Muscle of back (tissue), 11 donors: ENCODE data around the gene CLEC3A. TPM values are rescaled to one million over a fixed set of nuclear protein-coding genes. Genes with fewer than 3 reads are reported as not detected.
"Not testable (repeated sequence)": the region's sequence is repeated elsewhere in the genome, so short reads cannot be mapped to it uniquely, and the experiment has no call there.

ENCODE experiments used
- DNase-seq, 3 donors: peaks; one replicate each; pipeline versions ENCODE4 v3.0.0 to v3.0.0-alpha.2; 2013
- polyA plus RNA-seq, 10 donors: library from polyadenylated mRNA; unstranded; fragments of 120-200 nt; gene quantifications; one replicate each; pipeline ENCODE4 v1.2.1, GENCODE V29; 2013; ENCODE audit not compliant: insufficient read length in 10 of 10

Gene CLEC3A
- polyA plus RNA-seq, 10 donors, result not detected

DNA sequence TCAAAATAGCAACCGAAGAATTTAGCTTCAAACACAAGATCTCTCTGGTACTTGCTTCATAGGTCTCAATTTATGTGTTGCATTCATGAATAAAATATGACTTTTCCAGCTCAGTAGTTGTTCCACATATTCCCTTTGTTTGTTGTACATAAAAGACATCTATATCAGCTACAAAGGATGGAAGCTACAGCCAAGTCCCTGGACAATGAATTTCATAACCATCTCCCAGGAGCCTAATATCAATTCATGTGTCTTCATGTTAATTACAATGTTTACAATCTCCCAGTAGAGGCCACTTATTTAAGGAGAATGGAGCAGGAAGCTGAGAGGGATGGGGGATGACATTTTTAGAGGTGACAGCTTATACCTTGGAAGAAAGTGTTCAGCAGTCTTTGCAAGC, 3.3 kb downstream of the CLEC3A start:
- no peak for DNase-seq

DNA sequence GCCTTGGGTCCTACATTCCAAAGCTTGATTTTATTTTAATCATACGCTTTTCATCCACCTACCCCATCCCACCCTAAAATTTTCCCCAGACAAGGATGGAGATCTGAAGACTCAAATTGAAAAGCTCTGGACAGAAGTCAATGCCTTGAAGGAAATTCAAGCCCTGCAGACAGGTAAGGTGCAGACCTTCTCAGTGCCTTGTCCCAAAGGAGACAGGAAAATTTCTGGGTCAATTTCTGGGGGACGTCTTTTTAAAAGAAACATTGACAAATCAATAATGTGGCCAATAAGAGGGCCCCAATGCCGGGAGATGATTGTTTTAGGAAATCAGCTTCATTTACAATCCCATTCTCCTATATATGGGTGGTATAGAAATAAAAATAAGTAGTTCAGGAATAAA, 5.7 kb downstream of the CLEC3A start:
- DNase-seq, result no peak

DNA sequence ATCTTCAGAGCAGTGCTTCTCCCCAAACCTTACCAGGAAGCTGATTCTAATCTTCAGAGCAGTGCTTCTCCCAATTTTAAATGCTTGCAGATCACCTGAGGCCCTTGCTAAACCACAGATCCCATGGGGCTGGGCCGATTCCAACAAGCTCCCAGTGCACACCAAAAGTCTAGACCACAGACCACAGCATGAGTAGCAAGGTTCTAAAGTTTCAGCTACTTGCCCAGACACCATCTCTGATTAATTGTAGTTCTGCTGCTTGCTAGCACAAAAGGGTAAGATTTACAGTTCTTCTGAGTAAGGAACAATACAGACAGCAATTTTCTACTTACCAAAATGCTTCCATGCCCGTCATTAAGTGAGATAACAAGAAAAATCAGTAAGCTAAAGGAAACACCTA, 12.2 kb downstream of the CLEC3A start:
- DNase-seq, result no peak

DNA sequence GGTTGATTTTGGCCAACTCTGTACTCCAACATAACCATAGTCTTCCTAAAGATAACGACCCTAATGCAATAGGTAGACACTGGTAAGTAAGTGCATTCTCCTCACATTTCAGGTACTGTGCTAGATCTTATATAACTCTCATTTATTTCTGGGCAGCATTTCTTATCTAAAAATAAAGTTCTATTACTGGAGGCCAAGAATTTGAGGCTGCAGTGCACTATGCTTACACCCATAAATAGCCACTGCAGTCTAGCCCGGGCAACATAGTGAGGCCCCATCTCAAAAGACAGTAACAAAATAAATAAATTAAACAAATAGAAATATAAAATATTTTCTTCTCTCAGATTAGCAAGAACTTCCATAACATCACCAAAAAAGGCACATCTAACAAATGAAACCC, 12.7 kb downstream of the CLEC3A start:
- DNase-seq, result no peak

DNA sequence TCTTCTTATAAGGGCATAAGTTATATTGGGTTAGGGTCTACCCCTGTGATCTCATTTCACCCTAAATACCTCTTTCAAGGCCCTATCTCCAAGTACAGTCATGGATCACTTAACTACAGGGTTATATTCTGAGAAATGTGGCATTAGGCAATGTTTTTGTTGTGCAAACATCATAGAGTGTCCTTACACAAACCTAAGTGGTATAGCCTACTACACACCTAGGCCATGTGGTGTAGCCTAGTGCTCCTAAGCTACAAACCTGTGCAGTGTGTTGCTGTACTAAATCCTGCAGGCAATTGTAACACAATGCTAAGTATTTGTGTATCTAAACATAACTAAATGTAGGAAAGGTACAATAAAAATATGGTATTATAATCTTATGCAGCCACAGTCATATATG, 18.0 kb downstream of the CLEC3A start:
- DNase-seq, result no peak

DNA sequence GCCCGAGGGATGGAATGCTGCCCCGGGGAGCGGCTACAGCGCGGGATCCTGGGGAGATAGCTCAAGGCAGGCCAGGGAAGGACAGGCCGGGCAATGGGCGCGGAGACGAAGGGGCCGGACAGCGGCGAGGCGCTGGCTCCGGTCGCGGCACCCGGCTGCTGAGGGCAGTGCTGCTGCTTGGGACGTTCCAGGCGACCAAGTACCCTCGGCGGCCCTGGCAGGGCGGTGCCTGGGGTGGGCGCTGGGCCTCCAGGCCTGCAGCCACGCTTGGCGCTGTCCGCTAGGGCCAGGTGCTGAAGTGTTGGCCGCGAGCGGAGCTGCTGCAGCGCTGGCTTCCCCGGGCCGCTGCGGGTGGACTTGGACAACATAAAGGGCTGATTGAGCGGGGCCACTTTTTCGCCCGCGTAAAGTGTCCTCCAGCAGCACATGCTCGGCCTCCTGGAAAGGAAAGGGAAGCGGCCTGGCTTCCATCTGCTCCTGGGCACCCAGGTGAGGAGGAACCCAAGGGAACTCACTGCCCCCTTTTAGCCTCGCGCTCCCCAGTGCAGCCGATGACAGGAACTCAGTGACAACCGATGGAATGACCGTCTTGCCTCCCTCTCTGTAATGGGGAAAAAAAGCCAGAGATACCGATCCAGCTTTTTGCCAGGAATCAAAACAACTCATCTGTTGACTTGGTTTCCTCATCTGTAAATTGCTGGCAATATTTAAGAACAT, 23.7 kb downstream of the CLEC3A start:
- DNase-seq, result peak; percentile 61 to 92 (median 88)

DNA sequence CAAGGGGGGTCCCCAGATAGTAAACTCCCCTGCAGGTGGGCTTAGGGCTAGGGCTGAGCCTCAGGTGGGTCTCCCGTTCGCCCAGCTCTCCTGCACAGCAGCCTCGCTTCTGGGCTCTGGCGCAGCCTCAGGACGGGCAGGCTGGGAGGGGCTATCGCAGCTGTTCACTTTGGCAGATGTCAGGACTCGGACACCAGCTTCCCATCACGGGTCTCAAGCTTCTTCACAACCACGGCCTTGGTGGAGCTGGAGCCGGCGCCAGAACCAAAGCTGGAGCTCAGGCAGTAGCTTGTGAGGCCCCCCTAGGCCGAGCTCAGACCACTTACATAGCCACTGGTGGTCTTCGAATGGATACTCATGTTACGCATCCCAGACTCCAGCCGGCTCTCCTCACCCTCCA, 26.0 kb downstream of the CLEC3A start:
- DNase-seq, result no peak

DNA sequence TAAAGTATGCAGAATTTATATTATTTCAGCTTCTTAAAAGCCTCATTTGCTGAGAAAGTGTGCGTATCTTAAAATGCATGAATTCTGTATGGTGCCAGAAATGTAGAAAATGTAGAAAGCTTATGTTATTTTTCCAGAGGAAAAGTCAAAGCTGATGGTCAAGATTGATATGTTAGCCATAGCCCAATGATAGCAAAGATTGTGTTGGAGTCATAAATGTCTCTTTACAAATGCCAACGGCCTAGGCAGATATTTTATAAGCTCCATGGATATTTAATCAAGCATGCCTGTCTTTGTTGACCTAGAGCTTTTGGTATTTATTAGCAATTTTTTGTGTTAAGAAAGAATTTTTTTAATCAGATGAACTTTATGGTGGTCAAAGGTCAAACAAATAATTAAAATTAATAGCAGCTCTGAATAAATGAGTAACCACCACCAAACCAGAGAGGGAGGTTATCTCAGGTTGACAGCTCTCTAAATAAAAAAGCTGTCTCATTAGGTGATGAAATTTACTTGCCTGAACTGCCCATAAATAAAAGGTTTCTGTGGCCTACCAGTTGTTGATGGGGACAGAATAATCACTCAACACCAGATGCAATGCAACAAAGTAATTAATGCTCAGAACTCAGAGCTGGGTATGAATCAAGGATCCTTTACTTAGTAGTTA, 28.5 kb downstream of the CLEC3A start:
- DNase-seq, result no peak

DNA sequence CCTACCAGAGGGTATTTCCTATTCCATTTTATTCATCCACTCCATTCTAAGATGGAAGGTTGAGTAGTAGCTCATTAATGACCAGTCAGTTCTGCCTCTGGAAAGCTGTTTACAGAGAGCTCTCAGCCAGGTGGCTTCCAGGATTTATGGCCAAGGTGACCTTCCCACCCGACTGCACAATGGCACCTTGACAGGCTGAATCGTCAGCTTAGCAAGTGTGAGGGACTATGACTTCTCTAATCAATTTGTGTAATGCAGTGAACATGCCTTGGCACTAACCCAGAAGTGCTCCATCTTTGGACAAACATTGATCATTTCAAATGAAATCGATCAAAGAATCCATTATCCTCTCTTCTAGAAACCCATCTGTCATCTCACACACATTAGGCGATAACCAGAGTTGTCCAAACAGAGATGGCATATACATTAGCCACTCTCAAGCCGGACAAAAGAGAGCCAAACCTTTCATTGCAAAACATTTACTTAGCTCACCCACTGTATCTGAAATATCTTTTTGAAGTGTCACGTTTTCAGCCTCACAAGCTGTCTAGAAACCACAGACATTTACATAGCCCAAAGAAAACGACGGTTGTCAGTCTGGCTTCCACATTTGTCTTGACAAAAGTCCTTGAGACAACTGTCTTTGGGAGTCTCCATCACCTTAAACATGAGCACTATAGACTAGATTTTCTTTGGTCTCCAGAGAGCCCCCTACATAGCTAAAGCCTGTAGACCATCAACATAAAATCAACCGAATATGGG, 35.6 kb downstream of the CLEC3A start:
- no peak for DNase-seq

DNA sequence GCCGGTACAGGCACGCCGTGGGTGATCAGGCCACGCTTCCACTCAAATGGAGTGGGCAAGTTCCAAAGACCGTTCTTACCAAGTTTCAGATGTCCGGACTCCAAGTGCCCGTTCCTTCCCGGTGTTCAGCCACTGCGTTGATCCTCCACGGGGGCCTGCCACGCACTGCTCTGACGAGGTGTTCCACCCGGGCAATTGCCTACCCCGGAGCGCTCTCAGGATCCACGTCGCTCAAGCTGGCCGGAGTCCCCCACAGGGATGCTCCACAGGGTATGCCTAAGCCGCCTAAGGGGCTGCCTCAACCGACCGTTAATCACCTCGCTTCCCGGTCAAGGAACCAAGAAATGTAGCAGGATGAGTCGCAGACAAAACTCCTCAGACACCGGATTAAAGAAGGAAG, 37.5 kb downstream of the CLEC3A start:
- DNase-seq, result not testable (repeated sequence)

DNA sequence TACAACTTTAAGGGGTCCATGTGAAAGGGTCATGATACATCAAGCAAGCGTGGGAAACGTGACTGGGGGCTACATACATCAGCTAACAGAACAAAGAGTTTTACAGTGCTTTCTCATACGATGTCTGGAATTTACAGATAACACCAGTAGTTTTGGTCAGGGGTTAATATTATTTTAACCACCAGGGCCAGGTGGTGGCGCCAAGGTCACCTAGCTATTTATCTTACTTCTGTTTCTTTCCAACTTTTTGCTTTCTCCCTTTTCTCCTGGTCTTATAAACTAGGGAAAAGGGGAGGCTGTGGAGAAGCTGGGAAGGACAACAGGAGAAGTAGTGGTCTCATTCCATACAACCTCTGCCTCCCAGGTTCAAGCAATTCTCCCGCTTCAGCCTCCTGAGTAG, 37.9 kb downstream of the CLEC3A start:
- DNase-seq, result no peak

DNA sequence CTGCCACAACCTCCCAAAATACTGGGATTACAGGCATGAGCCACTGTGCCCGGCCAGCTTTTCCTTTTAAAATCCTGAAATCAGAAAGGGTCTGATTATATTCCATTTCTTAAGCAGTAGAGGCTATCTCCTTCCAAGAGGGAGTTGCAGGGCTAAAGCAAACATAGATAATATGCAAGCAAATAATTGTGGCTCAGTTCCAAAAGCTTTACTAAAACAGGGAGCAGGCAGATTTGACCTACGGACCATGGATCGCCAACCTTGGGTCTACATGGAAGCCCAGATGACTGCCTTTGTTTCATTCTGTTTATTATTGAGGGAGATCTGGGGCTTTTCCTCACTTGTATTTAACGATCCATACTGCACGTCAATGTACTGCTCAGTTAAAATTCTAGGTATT, 38.5 kb downstream of the CLEC3A start:
- no peak for DNase-seq

DNA sequence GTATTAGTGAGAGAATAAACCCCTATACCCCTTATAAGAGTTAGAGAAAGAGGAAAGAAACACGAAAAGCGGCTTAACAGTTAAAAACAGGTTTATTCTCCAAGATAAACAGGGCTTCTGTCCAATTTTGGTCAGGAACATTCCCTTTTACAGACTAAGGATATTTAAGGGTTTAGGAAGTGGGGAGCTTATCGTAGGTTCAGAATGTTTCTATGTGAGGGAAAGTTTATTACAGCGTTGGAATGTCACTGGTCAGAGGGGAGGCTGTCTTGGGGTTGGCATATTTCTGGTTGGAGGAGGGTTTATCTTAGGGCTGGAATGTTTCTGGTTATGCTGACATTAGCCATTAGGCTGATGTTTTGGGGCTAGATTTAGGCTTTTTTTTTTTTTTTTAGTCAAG, 43.0 kb downstream of the CLEC3A start:
- DNase-seq, result no peak

DNA sequence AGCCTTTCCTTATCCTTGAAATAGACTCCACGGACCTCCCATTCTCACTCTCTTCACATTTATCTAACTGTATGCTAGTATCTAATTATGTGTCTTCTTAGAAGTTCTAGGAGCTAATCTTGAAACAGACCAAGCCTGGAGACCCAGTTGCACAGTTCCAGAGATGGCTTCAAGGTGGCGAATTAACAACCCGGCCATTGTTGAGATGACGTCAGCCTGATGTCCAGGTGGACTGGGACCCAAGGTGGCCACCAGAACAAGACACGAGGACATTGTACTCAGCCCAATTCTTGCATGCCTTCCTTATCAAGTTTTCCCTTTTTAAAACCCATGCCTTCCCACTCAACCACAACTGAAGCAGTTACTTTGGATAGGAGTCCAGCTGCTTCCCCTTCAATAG, 47.6 kb downstream of the CLEC3A start:
- no peak for DNase-seq

DNA sequence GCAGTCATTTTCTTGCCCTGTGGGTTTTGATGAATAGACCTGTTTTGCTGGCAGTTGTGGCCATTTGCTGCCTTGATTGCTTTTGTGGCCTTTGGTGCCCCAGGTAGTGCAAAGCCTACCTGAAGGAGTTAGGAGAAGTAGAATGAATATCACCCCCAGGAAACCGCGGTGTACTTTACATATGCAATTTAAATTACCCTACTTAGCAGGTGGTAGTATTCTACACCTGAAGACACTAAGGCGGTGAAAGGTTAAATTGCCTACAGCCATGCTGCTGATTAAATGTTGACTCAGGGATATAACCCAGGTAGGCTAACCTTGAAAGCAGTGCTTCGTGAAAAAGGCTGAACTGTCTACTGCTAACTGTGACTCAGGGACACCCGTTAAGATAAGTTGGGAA, 49.9 kb downstream of the CLEC3A start:
- no peak for DNase-seq

DNA sequence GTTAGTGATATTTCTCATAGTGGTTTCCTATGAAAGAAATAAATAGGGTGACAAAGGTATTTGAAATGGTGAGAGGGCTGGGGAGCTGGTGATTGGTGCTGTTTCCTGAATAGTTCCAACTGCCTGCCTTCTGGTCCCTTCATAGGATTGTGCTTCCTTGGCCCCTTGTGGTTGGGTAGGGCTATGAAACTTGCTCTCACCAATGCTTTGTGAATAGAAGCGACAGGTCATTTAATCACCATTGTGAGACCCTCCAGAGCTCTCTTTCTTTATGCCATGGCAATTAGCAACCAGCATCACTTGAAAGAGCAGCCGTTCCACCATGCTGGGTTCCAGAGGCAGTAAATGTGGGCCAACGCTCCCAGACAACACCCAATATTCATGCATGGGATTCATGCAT, 53.5 kb downstream of the CLEC3A start:
- no peak for DNase-seq

DNA sequence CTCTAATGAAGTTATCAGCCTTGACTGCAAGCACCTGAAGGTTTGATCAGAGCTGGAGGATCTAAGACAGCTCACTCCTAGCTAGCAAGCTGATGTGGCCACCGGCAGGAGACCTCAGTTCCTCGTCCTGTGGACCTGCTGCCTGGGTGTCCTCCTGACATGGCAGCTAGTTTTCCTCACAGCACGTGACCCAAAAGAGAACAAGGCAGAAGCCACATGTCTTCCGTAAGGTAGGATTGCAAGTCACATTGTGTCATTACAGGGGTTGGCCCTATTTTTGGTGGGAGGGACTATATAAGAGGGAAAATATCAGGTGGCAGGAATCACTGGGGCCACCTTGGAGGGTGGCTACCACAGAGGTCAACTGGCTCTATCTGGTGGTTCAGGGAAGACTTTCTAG, 59.0 kb downstream of the CLEC3A start:
- no peak for DNase-seq

Other genes with a start within 250 kb of the CLEC3A start
- gene VAT1L, start 234.0 kb upstream of the CLEC3A start, polyA plus RNA-seq, result 10 to 100 TPM in 2 of 10 donors, 1 to 10 TPM in 8; 1.9 to 14.0 (median 8.1) TPM
- 10 to 100 TPM in 8 of 10 donors, 1 to 10 TPM in 2; 7.8 to 14.7 (median 12.8) TPM for gene WWOX, start 77.1 kb downstream of the CLEC3A start, polyA plus RNA-seq